Uterus (tissue), 4 donors: ENCODE data around the gene MR1. TPM values are rescaled to one million over a fixed set of nuclear protein-coding genes. Genes with fewer than 3 reads are reported as not detected.

Experiments used
- DNase-seq, 2 donors: peaks; one replicate each; pipeline ENCODE4 v3.0.0-alpha.2; 2019 to 2020
- H3K27ac ChIP-seq, 2 donors: fragments of 200-600 bp; sonication (generic); 1 replicate in 1 of 2; 2 replicates in 1 of 2; pipeline ENCODE4 v1.5.1; 2016 to 2018
- H3K27me3 ChIP-seq, 2 donors: fragments of 200-600 bp; sonication (generic); one replicate each; pipeline ENCODE4 v1.5.1; 2018 to 2019; ENCODE audit warnings: control low read depth in 1 of 2
- H3K36me3 ChIP-seq, 2 donors: fragments of 200-600 bp; sonication (generic); one replicate each; pipeline ENCODE4 v1.5.1; 2019; ENCODE audit warnings: control low read depth in 1 of 2
- H3K4me1 ChIP-seq, 2 donors: fragments of 200-600 bp; sonication (generic); one replicate each; pipeline ENCODE4 v1.5.1; 2018 to 2019; ENCODE audit warnings: control low read depth in 1 of 2
- H3K4me3 ChIP-seq, 2 donors: fragments of 200-600 bp; sonication (generic); 1 replicate in 1 of 2; 2 replicates in 1 of 2; pipeline ENCODE4 v1.5.1; 2018 to 2019; ENCODE audit warnings: mild to moderate bottlenecking in 1 of 2
- H3K9me3 ChIP-seq, 2 donors: fragments of 200-600 bp; sonication (generic); one replicate each; pipeline ENCODE4 v1.5.1; 2019; ENCODE audit warnings: control low read depth in 1 of 2
- CTCF ChIP-seq, 4 experiments: fragments of 200-600 bp in 2 of 4; fragments of 450-650 bp in 2 of 4; sonication (generic) in 2 of 4; IDR thresholded peaks; one replicate each; pipeline ENCODE4 v1.5.1; 2016 to 2019; ENCODE audit warnings: antibody characterized with exemption in 4 of 4, mild to moderate bottlenecking in 2 of 4, moderate library complexity in 1 of 4
- POLR2A ChIP-seq, 2 donors: fragments of 450-650 bp; IDR thresholded peaks; one replicate each; pipeline ENCODE4 v1.6.1; 2016; ENCODE audit warnings: antibody characterized with exemption in 2 of 2, mild to moderate bottlenecking in 1 of 2, moderate library complexity in 1 of 2
- intact Hi-C: fragments of 100-400 bp; cut with DNase I; formaldehyde crosslinking; loops from one replicate; pipeline ENCODE4 v1.15.1; 2023; ENCODE audit warnings: low total_unique reads
- total RNA-seq, 4 donors: library from RNA; depleted of rRNA in 3 of 4; stranded (reverse); fragments of >200 nt in 3 of 4; gene quantifications; one replicate each; pipeline versions ENCODE4 v1.1.0 to v1.2.4, GENCODE V29; 2014 to 2023
- donor health status: DM: yes; HTN: yes; CAD: no.

MR1 gene
- total RNA-seq, 4 donors from 2014 or later, result 13.8 to 29.7 (median 16.2) TPM

DNA sequence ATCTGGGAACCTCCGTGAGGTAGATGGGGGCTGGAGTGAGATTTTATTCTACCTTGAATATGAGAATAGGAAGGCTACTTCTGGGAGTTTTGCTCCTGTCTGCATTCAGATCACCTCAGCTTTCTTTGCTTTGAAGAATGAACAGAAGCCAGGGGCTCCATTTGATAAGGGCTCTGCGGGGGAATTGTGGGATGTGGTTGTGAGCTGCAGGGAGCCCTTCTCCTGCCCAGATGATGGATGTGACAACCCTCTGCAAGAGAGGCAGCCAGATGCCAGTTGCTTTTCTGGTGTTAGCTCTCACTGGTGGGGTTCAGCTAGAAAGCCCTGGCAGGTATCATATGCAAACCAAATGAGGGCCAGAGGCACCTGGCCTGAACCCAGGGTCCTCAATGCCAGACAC is 76.2 kb downstream of the MR1 start:
- Histone ChIP-seq H3K4me3 (no peak overlapping the region), H3K27ac (no peak overlapping the region), H3K36me3 (no peaks in the 10 kb centered on the region), H3K4me1 (peaks cover 16% of the 10 kb centered on the region in 2 donors), H3K27me3 (no peaks in the 10 kb centered on the region), H3K9me3 (no peaks in the 10 kb centered on the region)
- TF ChIP-seq CTCF (IDR thresholded peaks at IDR 0.05) (no peak), POLR2A (IDR thresholded peaks at IDR 0.05) (no peak)
- no peak for DNase-seq
- intact Hi-C loops, result no loop called here

Other genes with a start within 250 kb of the MR1 start
- 10 to 100 TPM in 2 of 4 donors, 1 to 10 TPM in 2; 1.0 to 17.1 (median 6.6) TPM for gene KIAA1614, start 121.1 kb upstream of the MR1 start, total RNA-seq
- 10 to 100 TPM in 3 of 4 donors, 1 to 10 TPM in 1; 3.1 to 42.5 (median 17.5) TPM for gene STX6, start 11.1 kb upstream of the MR1 start, total RNA-seq
- 10 to 100 TPM; 19.4 to 34.8 (median 24.2) TPM for gene IER5, start 54.7 kb downstream of the MR1 start, total RNA-seq